ENCODE results near the gene IFT43. TPM values are rescaled to one million over a fixed set of nuclear protein-coding genes. Genes with fewer than 3 reads are reported as not detected.

IFT43 gene
- total RNA-seq, 4 donors from 2014 or later: 16.2 to 31.4 (median 26.1) TPM

DNA sequence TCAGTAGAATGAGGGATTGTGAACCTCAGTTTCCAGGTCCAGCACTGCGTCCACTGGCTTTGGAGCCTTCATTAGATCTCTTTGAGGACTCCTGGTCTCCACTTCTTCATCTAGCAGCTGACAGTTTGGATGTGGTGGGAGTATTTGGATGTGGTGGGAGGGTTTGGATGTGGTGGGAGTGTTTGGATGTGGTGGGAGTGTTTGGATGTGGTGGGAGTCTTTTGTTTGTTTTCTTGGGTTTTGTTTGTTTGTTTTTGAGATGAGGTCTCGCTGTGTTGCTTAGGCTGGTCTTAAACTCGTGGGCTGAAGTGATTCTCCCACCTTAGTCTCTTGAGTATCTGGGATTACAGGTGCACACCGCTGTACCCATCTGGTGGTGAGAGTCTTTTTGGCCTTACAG, 64.7 kb downstream of the IFT43 start:
- TF ChIP-seq EP300 (IDR thresholded peaks at IDR 0.05) (no peak), POLR2A (IDR thresholded peaks at IDR 0.05) (no peak)
- TF ChIP-seq, protein P1, sequence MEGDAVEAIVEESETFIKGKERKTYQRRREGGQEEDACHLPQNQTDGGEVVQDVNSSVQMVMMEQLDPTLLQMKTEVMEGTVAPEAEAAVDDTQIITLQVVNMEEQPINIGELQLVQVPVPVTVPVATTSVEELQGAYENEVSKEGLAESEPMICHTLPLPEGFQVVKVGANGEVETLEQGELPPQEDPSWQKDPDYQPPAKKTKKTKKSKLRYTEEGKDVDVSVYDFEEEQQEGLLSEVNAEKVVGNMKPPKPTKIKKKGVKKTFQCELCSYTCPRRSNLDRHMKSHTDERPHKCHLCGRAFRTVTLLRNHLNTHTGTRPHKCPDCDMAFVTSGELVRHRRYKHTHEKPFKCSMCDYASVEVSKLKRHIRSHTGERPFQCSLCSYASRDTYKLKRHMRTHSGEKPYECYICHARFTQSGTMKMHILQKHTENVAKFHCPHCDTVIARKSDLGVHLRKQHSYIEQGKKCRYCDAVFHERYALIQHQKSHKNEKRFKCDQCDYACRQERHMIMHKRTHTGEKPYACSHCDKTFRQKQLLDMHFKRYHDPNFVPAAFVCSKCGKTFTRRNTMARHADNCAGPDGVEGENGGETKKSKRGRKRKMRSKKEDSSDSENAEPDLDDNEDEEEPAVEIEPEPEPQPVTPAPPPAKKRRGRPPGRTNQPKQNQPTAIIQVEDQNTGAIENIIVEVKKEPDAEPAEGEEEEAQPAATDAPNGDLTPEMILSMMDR (IDR thresholded peaks at IDR 0.05): no peak
- DNase-seq (ENCODE audit: low spot score in 2 of 2): no peak
- peaks cover 0 to 18% (median 0%) of the 10 kb centered on the region in 4 donors for H3K4me1 ChIP-seq
- H3K36me3 ChIP-seq: no peaks in the 10 kb centered on the region
- no peak overlapping the region for H3K27ac ChIP-seq
- no peak overlapping the region for H3K4me3 ChIP-seq
- no peaks in the 10 kb centered on the region for H3K27me3 ChIP-seq
- 83 to 90% methylated on average over 4 of the region's 4 CpGs for WGBS, 2 donors
- no peaks in the 10 kb centered on the region for H3K9me3 ChIP-seq

GRCh38 chr14:76050797-76051392, 65.3 kb downstream of the IFT43 start:
- Histone ChIP-seq H3K36me3 (no peaks in the 10 kb centered on the region), H3K9me3 (no peaks in the 10 kb centered on the region), H3K27ac (no peak overlapping the region), H3K4me1 (peaks cover 0 to 15% (median 0%) of the 10 kb centered on the region in 4 donors), H3K4me3 (no peak overlapping the region), H3K27me3 (no peaks in the 10 kb centered on the region)
- TF ChIP-seq EP300 (IDR thresholded peaks at IDR 0.05): no peak
- TF ChIP-seq POLR2A (IDR thresholded peaks at IDR 0.05): no peak
- TF ChIP-seq, protein P1 (IDR thresholded peaks at IDR 0.05): peak; percentile 64 to 84 (median 73)
- 40 to 49% methylated on average over 3 of the region's 3 CpGs for WGBS, 2 donors
- DNase-seq (ENCODE audit: low spot score in 2 of 2): peak; percentile 36 to 82

DNA sequence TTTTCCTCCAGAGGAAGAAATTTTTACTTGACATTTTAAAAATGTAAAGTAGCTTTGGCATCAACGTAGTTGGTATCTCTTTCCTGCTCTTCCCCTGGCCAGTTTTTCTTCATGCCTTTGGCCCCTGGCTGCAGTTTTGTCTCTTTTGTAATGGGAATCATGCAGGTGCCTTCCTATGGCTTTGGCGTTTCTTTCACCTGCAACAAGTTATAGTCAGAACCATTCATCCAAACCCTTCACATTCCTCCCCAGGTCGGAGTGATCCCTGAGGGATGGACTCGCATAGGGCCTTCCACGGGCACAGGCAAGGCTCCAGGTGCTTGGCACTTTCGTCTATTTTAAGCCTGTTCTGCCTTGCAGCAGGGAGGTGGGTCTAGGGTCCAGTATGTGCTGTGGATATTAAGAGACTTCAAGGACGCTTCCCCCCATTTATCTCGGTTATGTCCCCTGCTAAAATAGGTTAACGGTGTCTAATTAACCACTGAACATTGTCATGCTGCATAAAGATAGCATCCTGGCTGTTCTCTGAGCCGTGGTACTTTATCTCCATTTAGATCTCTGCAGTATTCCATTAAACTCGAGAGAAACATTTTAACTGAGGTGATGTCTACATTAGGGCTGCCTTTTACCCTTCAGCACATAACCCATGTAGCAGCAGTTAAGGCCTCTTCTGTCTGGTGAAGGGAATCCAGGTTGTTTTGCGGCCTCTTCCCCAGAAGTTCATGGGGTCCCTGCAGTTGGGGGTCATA, 66.3 kb downstream of the IFT43 start:
- no peaks in the 10 kb centered on the region for H3K36me3 ChIP-seq
- peaks cover 0 to 6% (median 0%) of the 10 kb centered on the region in 4 donors for H3K4me1 ChIP-seq
- no peaks in the 10 kb centered on the region for H3K27me3 ChIP-seq
- 86 to 87% methylated on average over 12 of the region's 12 CpGs for WGBS, 2 donors
- no peak overlapping the region for H3K27ac ChIP-seq
- no peaks in the 10 kb centered on the region for H3K9me3 ChIP-seq
- TF ChIP-seq EP300 (IDR thresholded peaks at IDR 0.05) (no peak), POLR2A (IDR thresholded peaks at IDR 0.05) (no peak)
- TF ChIP-seq, protein P1 (IDR thresholded peaks at IDR 0.05): no peak
- no peak overlapping the region for H3K4me3 ChIP-seq
- DNase-seq (ENCODE audit: low spot score in 2 of 2): no peak

- TF ChIP-seq POLR2A (IDR thresholded peaks at IDR 0.05) (no peak), EP300 (IDR thresholded peaks at IDR 0.05) (no peak)
- TF ChIP-seq, protein P1 (IDR thresholded peaks at IDR 0.05): no peak
- Histone ChIP-seq H3K4me3 (no peak overlapping the region), H3K9me3 (no peaks in the 10 kb centered on the region), H3K36me3 (peaks cover 0 to 8% (median 0%) of the 10 kb centered on the region in 3 donors), H3K27me3 (no peaks in the 10 kb centered on the region), H3K27ac (no peak overlapping the region), H3K4me1 (peaks cover 0 to 3% (median 0%) of the 10 kb centered on the region in 4 donors)
- 86% methylated on average over 15 of the region's 15 CpGs for WGBS, 2 donors
- no peak for DNase-seq (ENCODE audit: low spot score in 2 of 2)
Observed at GRCh38 chr14:76053572-76054355, 68.2 kb downstream of the IFT43 start.
